Colonic mucosa (tissue), 4 donors: Measurements from ENCODE around the gene ZNF497. TPM values are rescaled to one million over a fixed set of nuclear protein-coding genes. Genes with fewer than 3 reads are reported as not detected.

Experiments used
- DNase-seq: peaks from one replicate; pipeline ENCODE4 v3.0.0-alpha.2; 2020
- H3K27ac ChIP-seq: fragments of 200-600 bp; one replicate; pipeline ENCODE4 v1.8.0; 2021
- H3K27me3 ChIP-seq: fragments of 200-600 bp; one replicate; pipeline ENCODE4 v1.8.0; 2021
- H3K36me3 ChIP-seq: fragments of 200-600 bp; one replicate; pipeline ENCODE4 v1.8.0; 2021
- H3K4me1 ChIP-seq: fragments of 200-600 bp; one replicate; pipeline ENCODE4 v1.8.0; 2021; ENCODE audit warnings: mild to moderate bottlenecking
- H3K4me3 ChIP-seq: fragments of 200-600 bp; one replicate; pipeline ENCODE4 v1.8.0; 2021
- H3K9ac ChIP-seq, 2 donors: one replicate each; pipeline ENCODE4 v1.7.0; 2013; ENCODE audit warnings: control low read depth in 2 of 2, low read depth in 2 of 2, low read length in 2 of 2
- H3K9me3 ChIP-seq: fragments of 200-600 bp; one replicate; pipeline ENCODE4 v1.8.0; 2021
- CTCF ChIP-seq: fragments of 200-600 bp; IDR thresholded peaks from one replicate; pipeline ENCODE4 v1.8.0; 2022; ENCODE audit warnings: antibody characterized with exemption, mild to moderate bottlenecking
- intact Hi-C: fragments of 100-400 bp; cut with DNase I; formaldehyde crosslinking; loops from one replicate; pipeline ENCODE4 v1.14.1; 2022
- total RNA-seq, 2 donors: library from RNA; stranded (reverse); fragmentation: NEBNext Ultra II Directional in 1 of 2; extraction: Animal tissue kit (Norgen Biotek cat#: 25700) in 1 of 2; gene quantifications; one replicate each; pipeline ENCODE4 v1.2.1, GENCODE V29; 2021
- donor health status: healthy.
- donor health status: DM: no; HTN: no; CAD: no.
- donor health status: DM: no; HTN: no; CAD: no.

Gene ZNF497
- total RNA-seq, 2 donors from 2014 or later = 0.98 to 1.9 TPM

GRCh38 chr19:58399903-58400302 lies 37.4 kb upstream of the ZNF497 start:
- Histone ChIP-seq H3K9ac (no peak overlapping the region), H3K27me3 (peaks cover 23% of the 10 kb centered on the region), H3K27ac (no peak overlapping the region), H3K36me3 (peaks cover 2% of the 10 kb centered on the region), H3K9me3 (no peaks in the 10 kb centered on the region), H3K4me1 (peaks cover 8% of the 10 kb centered on the region), H3K4me3 (no peak overlapping the region)
- DNase-seq = no peak
- intact Hi-C loops = no loop called here
- TF ChIP-seq CTCF = no peak

DNA sequence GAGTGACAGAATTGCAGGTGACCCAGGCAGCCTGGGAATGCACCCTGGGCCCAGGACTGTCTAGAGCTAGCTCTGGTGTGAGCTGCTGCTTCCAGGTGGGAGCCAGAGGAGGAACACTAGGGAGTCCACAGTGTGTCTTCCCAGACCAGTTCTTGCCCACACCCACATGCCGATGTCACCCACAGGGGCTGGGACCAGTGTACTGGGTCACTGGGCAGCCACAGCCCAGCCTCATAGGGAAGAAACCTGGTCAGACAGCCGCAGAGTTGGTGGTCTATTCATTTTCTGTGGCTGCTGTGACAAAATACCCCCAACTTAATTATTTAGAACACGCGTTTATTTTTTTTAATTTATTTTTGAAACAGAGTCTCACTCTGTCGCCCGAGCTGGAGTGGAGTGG lies 36.0 kb upstream of the ZNF497 start:
- Histone ChIP-seq H3K27me3 (peaks cover 23% of the 10 kb centered on the region), H3K4me3 (no peak overlapping the region), H3K4me1 (peaks cover 8% of the 10 kb centered on the region), H3K36me3 (peaks cover 6% of the 10 kb centered on the region), H3K9ac (no peak overlapping the region), H3K27ac (no peak overlapping the region), H3K9me3 (no peaks in the 10 kb centered on the region)
- TF ChIP-seq CTCF = no peak
- no peak for DNase-seq
- intact Hi-C loops = no loop called here

DNA sequence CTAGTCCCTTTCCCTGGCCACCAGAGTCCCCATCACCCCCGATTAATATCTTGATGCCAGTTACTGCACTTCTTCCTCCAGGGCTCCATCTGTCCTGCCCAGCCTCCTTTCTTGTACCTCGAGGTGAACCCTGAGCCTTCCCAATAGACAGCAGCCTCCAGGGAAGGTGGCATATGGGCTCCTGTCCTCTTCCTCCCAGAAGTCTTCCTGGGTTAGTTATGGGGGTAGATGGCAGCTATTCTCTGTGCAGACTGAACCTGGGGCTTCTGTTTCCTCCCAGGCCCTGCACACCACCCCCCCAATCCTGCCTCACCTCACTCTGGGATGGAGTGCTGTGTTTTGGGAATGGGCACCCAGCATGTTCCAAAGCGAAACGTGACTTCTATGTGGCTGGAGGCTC lies 35.5 kb upstream of the ZNF497 start:
- Histone ChIP-seq H3K4me1 (peaks cover 8% of the 10 kb centered on the region), H3K4me3 (no peak overlapping the region), H3K27ac (no peak overlapping the region), H3K27me3 (peaks cover 23% of the 10 kb centered on the region), H3K9me3 (no peaks in the 10 kb centered on the region), H3K36me3 (peaks cover 6% of the 10 kb centered on the region), H3K9ac (no peak overlapping the region)
- DNase-seq = no peak
- TF ChIP-seq CTCF = no peak
- intact Hi-C loops = no loop called here

DNA sequence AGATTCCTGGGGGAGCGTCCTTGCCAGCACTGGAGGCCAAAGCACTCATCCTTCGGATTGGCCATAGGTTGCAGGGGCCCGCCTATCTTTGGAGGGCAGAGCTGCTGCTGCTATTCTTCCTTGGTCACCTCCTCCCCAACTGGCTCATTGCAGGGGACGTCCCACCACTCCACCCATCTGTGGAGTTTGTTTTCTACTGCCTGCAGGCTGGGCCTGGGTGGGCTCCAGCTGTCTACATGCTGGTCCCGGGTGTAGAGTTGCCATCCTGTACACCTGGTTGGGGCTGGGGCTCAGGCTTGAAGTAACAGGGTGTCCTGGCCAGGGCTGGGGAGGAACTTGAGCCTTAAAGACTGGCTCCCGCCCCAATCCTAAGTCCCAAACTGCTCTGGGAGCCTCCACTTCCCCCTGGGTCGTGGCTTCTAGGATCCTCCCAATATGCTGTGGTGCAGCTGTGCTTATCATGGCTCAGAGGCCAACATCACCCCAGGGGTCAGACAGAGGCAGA lies 35.0 kb upstream of the ZNF497 start:
- Histone ChIP-seq H3K27ac (no peak overlapping the region), H3K36me3 (peaks cover 6% of the 10 kb centered on the region), H3K4me3 (no peak overlapping the region), H3K4me1 (peaks cover 8% of the 10 kb centered on the region), H3K9me3 (no peaks in the 10 kb centered on the region), H3K9ac (no peak overlapping the region), H3K27me3 (peaks cover 23% of the 10 kb centered on the region)
- TF ChIP-seq CTCF = no peak
- no peak for DNase-seq
- intact Hi-C loops = no loop called here

- Histone ChIP-seq H3K27ac (no peak overlapping the region), H3K27me3 (peaks cover 23% of the 10 kb centered on the region), H3K36me3 (peaks cover 8% of the 10 kb centered on the region), H3K4me1 (peaks cover 8% of the 10 kb centered on the region), H3K9ac (no peak overlapping the region), H3K4me3 (no peak overlapping the region), H3K9me3 (no peaks in the 10 kb centered on the region)
- DNase-seq = no peak
- no peak for TF ChIP-seq CTCF
- intact Hi-C loops = no loop called here
Measured at GRCh38 chr19:58396691-58397532, 34.4 kb upstream of the ZNF497 start.
